ENCODE data around the gene FAM111A. TPM values are rescaled to one million over a fixed set of nuclear protein-coding genes. Genes with fewer than 3 reads are reported as not detected.
"Not testable (repeated sequence)": the region's sequence is repeated elsewhere in the genome, so short reads cannot be mapped to it uniquely, and the experiment has no call there.

The FAM111A gene
- total RNA-seq (100 to 1,000 TPM; 113 to 117 TPM), polyA plus RNA-seq (10 to 100 TPM; 21.7 to 26.4 (median 22.9) TPM), total RNA-seq (17.2 to 179 (median 117) reads per million in 6 experiments)

DNA sequence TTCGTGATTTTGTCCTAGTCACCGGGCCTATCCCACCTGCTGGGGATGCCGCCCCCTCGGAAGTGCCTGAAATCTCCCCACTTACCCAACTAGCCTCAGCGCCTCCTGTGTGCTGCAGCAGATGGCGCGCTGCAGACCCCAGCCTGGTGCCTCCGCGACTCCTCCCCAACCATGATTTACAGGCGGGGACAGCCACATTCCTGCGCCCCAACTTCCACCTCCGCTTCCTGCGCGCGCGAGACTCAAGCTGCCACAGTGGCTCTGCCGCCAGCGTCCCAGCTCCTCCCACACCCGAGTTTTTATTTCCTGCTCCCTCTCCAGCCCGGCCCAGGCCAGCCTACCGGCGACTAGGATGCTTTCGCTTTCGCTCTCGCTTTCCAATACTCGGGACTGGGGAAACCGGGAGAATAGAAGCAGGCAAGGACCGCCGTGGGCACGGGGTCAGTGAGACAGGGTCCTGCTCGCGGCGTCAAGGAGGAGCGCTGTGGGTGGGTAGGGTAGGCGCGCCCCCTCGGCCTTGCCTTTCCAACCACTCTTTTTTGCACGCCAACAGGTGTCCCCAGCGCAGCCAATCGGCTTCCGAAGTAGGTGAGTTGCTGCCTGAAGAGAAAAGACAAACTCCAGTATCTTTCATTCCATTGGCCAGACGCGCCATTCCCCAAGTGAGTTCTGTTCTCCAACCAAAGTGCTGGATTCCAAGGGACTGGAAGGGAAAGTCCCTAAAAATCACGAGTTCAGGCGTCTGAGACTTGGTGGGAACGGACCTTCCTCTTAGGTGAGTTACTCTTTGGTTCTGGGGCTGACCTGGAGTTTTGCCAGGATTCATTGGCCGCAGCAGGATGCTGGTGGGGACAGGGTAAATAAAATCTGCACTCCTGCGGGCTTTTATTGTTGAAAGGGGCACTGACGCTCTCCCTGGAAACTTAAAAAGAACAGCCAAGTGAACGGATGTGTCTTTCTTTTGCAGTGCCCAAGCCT lies at the start of gene FAM111A:
Gene FAM111A, plus strand, starts transcription at position 327 of the 978 bp plus-strand sequence. CDS start 6,017 bp downstream, outside the sequence.
- Mint-ChIP-seq H3K27me3 (no peaks in the 10 kb centered on the region), H3K36me3 (peaks cover 2 to 21% (median 4%) of the 10 kb centered on the region in 3 donors), H3K9me3 (no peaks in the 10 kb centered on the region), H3K27ac (peak within 1 kb of the TSS; percentile 94 to 100 (median 98)), H3K4me1 (peaks cover 27 to 64% (median 52%) of the 10 kb centered on the region in 4 donors), H3K4me3 (peak within 1 kb of the TSS; percentile 94 to 99 (median 97))
- peak; percentile 84 to 85 for ATAC-seq
- DNase-seq: peak; percentile 73 to 90 (median 87)
- POLR2A ChIA-PET: interaction anchor here (0.9 kb wide), 1 partner anchor 8 kb away, joined by 4 read pairs; no protein-coding TSS in a partner anchor

DNA sequence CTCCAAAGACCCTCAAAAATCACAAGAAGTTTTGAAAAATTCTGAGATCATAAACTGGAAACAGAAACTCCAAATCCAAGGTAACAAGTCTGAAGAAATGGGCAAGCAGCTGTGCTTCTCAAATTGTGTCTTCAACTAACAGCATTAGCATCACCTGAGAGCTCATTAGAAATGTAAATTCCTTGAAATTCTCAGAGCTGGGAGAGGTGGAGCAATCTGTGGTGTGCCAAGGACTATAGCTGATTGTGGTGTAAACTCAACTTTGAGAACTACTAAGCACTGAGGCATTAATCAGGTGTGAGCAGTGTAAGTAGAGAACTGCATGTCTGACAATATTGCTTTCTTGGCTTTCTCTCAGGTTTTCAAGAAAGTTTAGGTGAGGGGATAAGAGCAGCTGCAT lies 49.1 kb upstream of the FAM111A start:
- H3K27ac Mint-ChIP-seq, H3K4me3 Mint-ChIP-seq, DNase-seq, H3K9me3 Mint-ChIP-seq, H3K36me3 Mint-ChIP-seq, POLR2A ChIA-PET, ATAC-seq: not testable (repeated sequence)
- Mint-ChIP-seq H3K27me3 (peaks cover 7 to 30% (median 18%) of the 10 kb centered on the region in 5 donors), H3K4me1 (peaks cover 0 to 34% (median 1%) of the 10 kb centered on the region in 4 donors)

DNA sequence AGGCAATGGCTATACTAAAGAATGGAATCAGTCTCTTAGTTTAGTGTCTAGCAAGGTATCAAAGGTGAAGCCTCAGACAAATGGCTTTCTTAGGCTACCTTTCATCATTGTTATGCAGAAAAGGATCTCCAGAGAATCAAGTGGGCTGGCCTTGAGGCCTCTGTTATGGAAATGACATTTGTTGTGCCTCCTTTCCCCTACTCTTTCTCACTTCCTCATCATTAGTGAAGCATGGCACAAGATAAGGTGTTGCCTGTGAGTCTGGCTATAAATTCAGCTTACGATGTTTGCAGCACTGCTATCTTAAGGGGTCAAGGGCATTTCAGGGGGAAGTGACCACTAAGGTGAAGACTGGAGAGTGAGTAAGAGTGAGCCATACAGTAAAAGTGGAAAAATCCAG lies 47.4 kb upstream of the FAM111A start:
- ATAC-seq: peak in 1 of 2 donors; percentile 46
- POLR2A ChIA-PET, H3K36me3 Mint-ChIP-seq, H3K9me3 Mint-ChIP-seq, DNase-seq, H3K4me3 Mint-ChIP-seq: not testable (repeated sequence)
- Mint-ChIP-seq H3K27me3 (peaks cover 12 to 45% (median 24%) of the 10 kb centered on the region in 5 donors), H3K4me1 (peaks cover 0 to 38% (median 1%) of the 10 kb centered on the region in 4 donors), H3K27ac (peak overlapping the region in 2 of 10 donors; percentile 14 to 51)

DNA sequence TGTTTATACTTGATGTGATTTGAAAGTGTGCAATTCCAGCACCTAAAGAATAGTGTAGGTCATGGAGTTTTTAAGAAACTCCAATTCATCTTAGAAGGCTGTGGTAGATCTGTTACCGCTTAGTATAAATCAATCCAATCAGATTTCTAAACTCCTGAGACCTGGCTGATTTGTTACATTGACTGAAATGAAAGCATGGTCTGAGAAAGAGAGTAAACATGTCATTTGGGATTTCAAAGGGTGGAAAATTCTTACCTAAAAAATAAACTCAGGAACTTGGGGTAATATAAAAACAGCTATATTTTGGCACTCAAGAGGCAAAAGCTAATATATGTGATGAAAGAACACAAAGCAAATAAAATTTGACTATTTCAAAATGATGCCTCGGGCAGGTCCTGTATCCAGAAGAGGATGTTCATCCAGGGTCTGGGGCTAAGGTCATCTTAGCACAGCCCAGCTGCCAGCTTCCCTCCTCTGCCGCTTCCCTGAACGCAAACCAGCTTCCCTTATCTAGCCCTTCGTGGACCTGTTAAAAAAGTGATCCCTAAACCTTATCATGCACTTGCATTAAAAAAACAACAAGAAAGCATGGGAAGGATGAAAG lies 46.6 kb upstream of the FAM111A start:
- ATAC-seq, H3K9me3 Mint-ChIP-seq, DNase-seq, H3K4me3 Mint-ChIP-seq, POLR2A ChIA-PET, H3K27ac Mint-ChIP-seq, H3K36me3 Mint-ChIP-seq: not testable (repeated sequence)
- peaks cover 14 to 54% (median 31%) of the 10 kb centered on the region in 5 donors for H3K27me3 Mint-ChIP-seq
- peaks cover 0 to 45% (median 1%) of the 10 kb centered on the region in 4 donors for H3K4me1 Mint-ChIP-seq

GRCh38 chr11:59097113-59097708 lies 45.4 kb upstream of the FAM111A start:
- peak; percentile 44 to 82 (median 58) for DNase-seq

DNA sequence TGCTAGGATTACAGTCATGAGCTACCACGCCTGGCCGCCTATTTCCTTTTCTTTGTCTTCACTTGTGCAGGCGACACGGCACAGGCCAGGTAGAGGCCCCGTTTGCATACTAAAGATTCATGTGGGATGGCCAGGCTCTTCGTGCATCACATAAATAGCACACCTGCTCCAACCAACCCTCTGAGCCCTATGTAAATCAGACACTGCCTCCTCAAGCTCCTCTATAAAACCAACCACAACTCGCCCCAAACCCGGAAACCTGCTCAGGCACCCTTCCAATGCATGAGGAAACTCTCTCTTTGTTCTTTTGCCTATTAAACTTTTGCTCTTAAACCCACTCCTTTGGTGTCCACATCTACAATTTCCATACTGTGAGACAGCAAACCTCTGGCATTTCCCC lies 44.7 kb upstream of the FAM111A start:
- H3K9me3 Mint-ChIP-seq, H3K4me3 Mint-ChIP-seq, DNase-seq, H3K36me3 Mint-ChIP-seq, POLR2A ChIA-PET, ATAC-seq: not testable (repeated sequence)
- Mint-ChIP-seq H3K27ac (peak overlapping the region in 1 of 10 donors; percentile 9), H3K4me1 (peaks cover 0 to 57% (median 10%) of the 10 kb centered on the region in 4 donors), H3K27me3 (peaks cover 22 to 62% (median 44%) of the 10 kb centered on the region in 5 donors)

More at GRCh38 chr11:59097113-59097708, 45.4 kb upstream of the FAM111A start:
- peak overlapping the region in 1 of 10 donors; percentile 36 for H3K4me3 Mint-ChIP-seq
- no peaks in the 10 kb centered on the region for H3K9me3 Mint-ChIP-seq
- peak; percentile 65 to 67 for ATAC-seq
- H3K4me1 Mint-ChIP-seq: peaks cover 0 to 54% (median 7%) of the 10 kb centered on the region in 4 donors
- H3K27me3 Mint-ChIP-seq: peaks cover 20 to 63% (median 39%) of the 10 kb centered on the region in 5 donors
- POLR2A ChIA-PET: no interaction called here
- H3K27ac Mint-ChIP-seq: peak overlapping the region in 1 of 10 donors; percentile 40
- no peaks in the 10 kb centered on the region for H3K36me3 Mint-ChIP-seq

DNA sequence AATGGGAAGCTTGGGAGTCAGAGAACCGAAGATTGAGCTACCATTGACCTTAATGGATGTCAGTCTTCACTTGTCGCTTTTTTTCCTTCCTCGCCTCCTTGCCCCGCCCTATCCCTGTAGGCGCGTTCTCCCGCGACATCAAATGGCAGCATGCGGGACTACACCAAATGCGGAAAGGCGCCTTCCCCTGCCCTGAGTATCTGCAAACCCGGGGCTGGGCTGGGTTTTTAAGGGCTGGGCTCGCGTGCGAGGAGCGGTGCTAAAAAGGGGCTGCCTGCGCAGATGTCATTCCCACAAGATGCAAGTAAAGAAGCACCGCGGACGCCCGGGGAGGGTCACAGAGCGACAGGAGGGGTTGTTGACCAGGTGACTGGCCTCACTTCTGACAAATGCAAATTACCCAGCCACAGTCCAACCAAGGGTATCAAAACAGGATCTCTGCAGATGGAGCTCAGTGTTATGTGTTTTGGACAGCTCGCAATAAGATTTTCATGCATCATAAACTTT lies 40.3 kb upstream of the FAM111A start:
- POLR2A ChIA-PET: no interaction called here
- peak in 7 of 10 donors; percentile 5 to 70 (median 15) for DNase-seq
- Mint-ChIP-seq H3K4me3 (peak overlapping the region; percentile 55 to 86 (median 66)), H3K4me1 (peaks cover 15 to 64% (median 25%) of the 10 kb centered on the region in 4 donors), H3K27me3 (peaks cover 38 to 91% (median 66%) of the 10 kb centered on the region in 5 donors), H3K36me3 (no peaks in the 10 kb centered on the region), H3K9me3 (peaks cover 0 to 1% (median 0%) of the 10 kb centered on the region in 9 donors), H3K27ac (peak overlapping the region in 1 of 10 donors; percentile 36)
- peak; percentile 69 to 70 for ATAC-seq

- POLR2A ChIA-PET: no interaction called here
- H3K36me3 Mint-ChIP-seq: no peaks in the 10 kb centered on the region
- H3K27ac Mint-ChIP-seq: peak within 1 kb of the TSS in 3 of 10 donors; percentile 3 to 66 (median 37)
- DNase-seq: peak in 6 of 10 donors; percentile 5 to 21 (median 10)
- peak within 1 kb of the TSS; percentile 67 to 85 (median 78) for H3K4me3 Mint-ChIP-seq
- H3K4me1 Mint-ChIP-seq: peaks cover 12 to 59% (median 30%) of the 10 kb centered on the region in 4 donors
- peak; percentile 62 to 73 for ATAC-seq
- peaks cover 0 to 1% (median 0%) of the 10 kb centered on the region in 9 donors for H3K9me3 Mint-ChIP-seq
- peaks cover 15 to 53% (median 43%) of the 10 kb centered on the region in 5 donors for H3K27me3 Mint-ChIP-seq
Measured at GRCh38 chr11:59106363-59107336, 36.0 kb upstream of the FAM111A start, which contains the start of gene FAM111B. FAM111B (plus strand) TSS chr11:59107237; CDS start chr11:59109626, 2,389 bp downstream.

- H3K36me3 Mint-ChIP-seq, POLR2A ChIA-PET, H3K9me3 Mint-ChIP-seq: not testable (repeated sequence)
- Mint-ChIP-seq H3K27ac (peak overlapping the region in 1 of 10 donors; percentile 1), H3K4me1 (peaks cover 9 to 51% (median 25%) of the 10 kb centered on the region in 4 donors), H3K27me3 (peaks cover 12 to 42% (median 38%) of the 10 kb centered on the region in 5 donors), H3K4me3 (peak overlapping the region in 7 of 10 donors; percentile 12 to 85 (median 78))
- ATAC-seq (peak; percentile 32 to 65), DNase-seq (peak in 3 of 10 donors; percentile 2 to 5 (median 4))
Measured at GRCh38 chr11:59107721-59108120, 34.9 kb upstream of the FAM111A start.

DNA sequence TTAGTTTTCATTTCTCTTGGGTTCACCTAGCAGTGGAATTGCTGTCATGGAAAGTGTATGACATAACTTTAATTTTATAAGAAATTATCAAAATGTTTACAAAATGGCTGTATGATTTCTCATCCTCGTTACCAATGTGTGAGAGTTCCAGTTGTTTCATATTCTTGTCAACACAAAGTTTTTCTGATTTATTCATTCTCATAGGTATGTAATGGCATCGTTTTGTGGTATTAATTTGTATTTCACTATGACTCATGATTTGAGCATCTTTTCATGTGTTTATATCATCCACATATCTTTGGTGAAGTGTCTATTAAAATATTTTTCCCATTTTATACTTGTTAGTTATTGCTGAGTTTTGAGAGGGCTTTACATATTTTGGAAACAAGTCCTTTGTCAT lies 30.2 kb upstream of the FAM111A start:
- POLR2A ChIA-PET: no interaction called here

DNA sequence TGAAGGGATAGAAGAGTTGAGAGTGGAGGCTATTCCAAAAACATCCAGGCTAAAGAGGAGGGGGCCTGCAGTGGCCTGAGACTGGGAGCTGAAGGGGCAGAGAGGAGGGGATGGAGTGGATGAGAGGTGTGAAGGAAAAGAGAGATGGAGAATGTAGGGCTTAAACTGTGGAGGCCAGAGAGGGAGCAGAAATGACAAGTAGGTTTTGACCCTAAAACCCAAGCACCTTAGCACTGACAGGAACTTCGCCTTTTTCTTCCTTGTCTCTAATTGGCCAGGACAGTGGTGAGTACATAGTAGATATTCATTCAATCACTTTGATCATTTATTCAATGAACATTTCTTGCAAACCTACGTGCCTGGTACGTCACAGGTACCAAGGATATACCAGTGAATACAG lies 28.3 kb upstream of the FAM111A start:
- no peak overlapping the region for H3K4me3 Mint-ChIP-seq
- H3K27me3 Mint-ChIP-seq: peaks cover 0 to 29% (median 14%) of the 10 kb centered on the region in 5 donors
- ATAC-seq (no peak), DNase-seq (no peak)
- H3K36me3 Mint-ChIP-seq: peaks cover 0 to 19% (median 13%) of the 10 kb centered on the region in 3 donors
- peaks cover 0 to 33% (median 12%) of the 10 kb centered on the region in 9 donors for H3K9me3 Mint-ChIP-seq
- POLR2A ChIA-PET: no interaction called here
- peaks cover 0 to 3% (median 0%) of the 10 kb centered on the region in 4 donors for H3K4me1 Mint-ChIP-seq
- no peak overlapping the region for H3K27ac Mint-ChIP-seq

More for the DNA sequence above, 30.2 kb upstream of the FAM111A start:
- Mint-ChIP-seq H3K36me3 (peaks cover 0 to 7% (median 3%) of the 10 kb centered on the region in 3 donors), H3K9me3 (peaks cover 0 to 15% (median under 1%) of the 10 kb centered on the region in 9 donors), H3K27me3 (peaks cover 0 to 32% (median 18%) of the 10 kb centered on the region in 5 donors), H3K4me3 (no peak overlapping the region), H3K4me1 (peaks cover under 1 to 20% (median 4%) of the 10 kb centered on the region in 4 donors), H3K27ac (no peak overlapping the region)
- DNase-seq (no peak), ATAC-seq (no peak)

All from naive thymus-derived CD8-positive, alpha-beta T cell (primary cell).